ENCODE measurements around the gene EBLN1.

Gene EBLN1

GRCh38 chr10:22159979-22160378, 57.8 kb downstream of the EBLN1 start:
- Histone ChIP-seq H3K27me3 (ENCODE audit: low read length) (no peaks in the 10 kb centered on the region), H3K4me3 (ENCODE audit: insufficient read depth, low read length, poor library complexity, severe bottlenecking) (no peak overlapping the region), H3K36me3 (ENCODE audit: low read length) (no peaks in the 10 kb centered on the region), H3K27ac (ENCODE audit: low read depth, low read length) (no peak overlapping the region), H3K79me2 (ENCODE audit: insufficient read depth, low read length) (no peaks in the 10 kb centered on the region), H2AFZ (ENCODE audit: low read depth, low read length, severe bottlenecking) (no peak overlapping the region), H3K9me3 (ENCODE audit: insufficient read depth, low read length) (no peaks in the 10 kb centered on the region), H3K4me2 (ENCODE audit: low read depth, low read length, poor library complexity, severe bottlenecking) (no peak overlapping the region), H4K20me1 (ENCODE audit: low read depth, low read length) (no peaks in the 10 kb centered on the region), H3F3A (ENCODE audit: insufficient read depth) (no peaks in the 10 kb centered on the region), H3K9ac (ENCODE audit: low read length) (no peak overlapping the region), H3K9me2 (replicated peaks; ENCODE audit: insufficient read depth, low read length) (no peaks in the 10 kb centered on the region)
- TF ChIP-seq EZH2phosphoT487 (conservative IDR thresholded peaks at IDR 0.05; ENCODE audit: low read length) (no peak), CTCF (IDR thresholded peaks at IDR 0.05; ENCODE audit: insufficient read depth, low read length, poor library complexity, severe bottlenecking) (no peak)

- H3K9me2 ChIP-seq (replicated peaks; ENCODE audit: insufficient read depth, low read length), result no peaks in the 10 kb centered on the region
- no peaks in the 10 kb centered on the region for H3K36me3 ChIP-seq (ENCODE audit: low read length)
- H3K27ac ChIP-seq (ENCODE audit: low read depth, low read length), result no peak overlapping the region
- no peak overlapping the region for H3K4me2 ChIP-seq (ENCODE audit: low read depth, low read length, poor library complexity, severe bottlenecking)
- TF ChIP-seq CTCF (IDR thresholded peaks at IDR 0.05; ENCODE audit: insufficient read depth, low read length, poor library complexity, severe bottlenecking) (no peak), EZH2phosphoT487 (conservative IDR thresholded peaks at IDR 0.05; ENCODE audit: low read length) (no peak)
- no peak overlapping the region for H3K4me3 ChIP-seq (ENCODE audit: insufficient read depth, low read length, poor library complexity, severe bottlenecking)
- no peak overlapping the region for H2AFZ ChIP-seq (ENCODE audit: low read depth, low read length, severe bottlenecking)
- H3K9ac ChIP-seq (ENCODE audit: low read length), result no peak overlapping the region
- no peaks in the 10 kb centered on the region for H3K27me3 ChIP-seq (ENCODE audit: low read length)
- H3F3A ChIP-seq (ENCODE audit: insufficient read depth), result no peaks in the 10 kb centered on the region
- no peaks in the 10 kb centered on the region for H3K9me3 ChIP-seq (ENCODE audit: insufficient read depth, low read length)
- no peaks in the 10 kb centered on the region for H4K20me1 ChIP-seq (ENCODE audit: low read depth, low read length)
- no peaks in the 10 kb centered on the region for H3K79me2 ChIP-seq (ENCODE audit: insufficient read depth, low read length)
These were observed 58.6 kb downstream of the EBLN1 start for GRCh38 chr10:22159180-22159579.

All from SU-DHL-6 (cell line).